HG03159 (cell line): ENCODE data around the gene ZDHHC11.
"Not testable (repeated sequence)": the region's sequence is repeated elsewhere in the genome, so short reads cannot be mapped to it uniquely, and the experiment has no call there.

Experiments used
- ATAC-seq: cut with Tn5 transposase; IDR thresholded peaks from one replicate; pipeline ENCODE4 v1.9.1; 2021; ENCODE audit warnings: mild to moderate bottlenecking, moderate library complexity; ENCODE audit not compliant: unreplicated experiment

ZDHHC11 gene

GRCh38 chr5:880816-881550, 30.2 kb upstream of the ZDHHC11 start:
- no peak for ATAC-seq

DNA sequence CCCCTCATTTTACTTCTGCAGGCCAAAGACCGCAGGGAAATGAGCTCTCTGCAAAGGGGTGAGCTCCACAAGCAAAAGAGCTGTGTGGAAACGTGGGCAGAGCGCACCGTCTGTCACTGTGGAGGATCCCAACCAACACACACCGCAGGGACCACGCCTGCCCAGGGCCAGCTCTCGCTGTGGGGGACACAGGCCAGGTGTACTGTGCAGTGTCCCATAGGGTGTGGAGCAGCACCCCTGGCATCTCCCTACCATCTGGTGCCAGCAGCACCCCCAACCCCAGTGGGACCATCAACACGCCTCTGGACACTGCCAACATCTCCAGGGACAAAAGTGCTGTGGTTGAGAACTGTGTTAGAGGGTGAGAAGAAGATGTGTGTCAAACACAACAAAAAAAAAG, 27.9 kb upstream of the ZDHHC11 start:
- ATAC-seq = not testable (repeated sequence)

- ATAC-seq = no peak
Measured at GRCh38 chr5:878125-878524, 27.3 kb upstream of the ZDHHC11 start.

- no peak for ATAC-seq
Measured at GRCh38 chr5:876398-877365, 25.9 kb upstream of the ZDHHC11 start.

DNA sequence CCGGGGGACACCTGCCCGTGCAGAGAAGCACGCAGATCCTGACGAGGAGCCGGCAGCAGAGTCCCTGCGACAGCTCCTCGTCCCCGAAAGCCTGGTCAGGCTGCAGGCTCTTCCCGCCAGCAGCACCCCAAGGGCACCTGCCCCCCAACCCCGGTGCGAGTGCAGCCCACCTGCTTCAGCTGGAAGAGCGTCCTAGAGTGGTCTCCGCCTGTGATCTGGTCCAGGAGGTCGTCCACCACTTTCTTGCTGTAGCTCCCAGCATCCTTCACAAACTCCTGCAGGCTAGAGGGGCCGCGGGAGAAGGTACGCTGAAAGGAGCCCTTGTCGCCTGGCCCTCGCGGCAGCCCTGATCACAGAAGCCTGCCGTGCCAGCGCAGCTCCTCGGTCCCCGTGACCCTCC, 25.1 kb upstream of the ZDHHC11 start:
- ATAC-seq = no peak

- ATAC-seq = no peak
Measured at GRCh38 chr5:873328-873727, 22.5 kb upstream of the ZDHHC11 start.

DNA sequence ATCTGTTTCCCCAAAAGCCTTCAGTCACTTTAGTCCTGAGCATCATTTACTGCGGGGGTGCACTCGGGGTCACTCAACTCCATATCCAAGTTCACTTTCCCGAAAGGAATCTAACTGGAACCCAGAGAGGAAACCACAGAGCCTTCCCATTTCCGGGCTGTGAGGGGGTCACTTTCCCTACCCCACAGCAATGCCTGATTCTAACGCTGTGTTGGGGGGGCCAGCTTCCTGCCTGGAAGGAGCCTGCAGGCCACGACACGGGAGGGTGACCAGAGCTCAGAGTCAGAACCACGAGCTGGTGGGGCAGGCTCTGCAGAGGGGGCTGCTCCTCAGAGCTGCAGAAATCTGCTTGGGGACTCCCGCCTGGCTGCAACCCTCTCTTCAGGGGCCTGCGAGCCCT, 21.5 kb upstream of the ZDHHC11 start:
- ATAC-seq = no peak

- ATAC-seq = no peak
Measured at GRCh38 chr5:871596-872298, 21.0 kb upstream of the ZDHHC11 start.

DNA sequence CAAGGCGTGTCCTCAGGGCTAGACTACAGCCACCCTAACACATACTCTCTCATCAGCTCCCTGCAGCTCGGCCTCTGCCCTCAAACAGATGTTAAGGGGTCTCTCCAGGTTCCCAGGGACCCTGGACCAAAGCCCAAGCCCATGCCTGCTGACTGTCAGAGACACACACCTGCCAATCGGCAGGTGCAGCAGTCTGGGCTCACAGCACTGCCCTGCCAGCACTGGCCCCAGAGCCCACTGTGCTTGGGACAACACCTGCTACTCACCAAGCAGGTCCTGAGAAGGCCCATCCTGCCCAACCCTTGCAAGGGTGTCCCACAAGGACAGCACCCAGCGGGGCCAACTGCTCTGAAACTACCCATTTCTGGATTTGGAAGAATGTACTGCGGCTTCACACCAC, 20.2 kb upstream of the ZDHHC11 start:
- ATAC-seq = no peak

DNA sequence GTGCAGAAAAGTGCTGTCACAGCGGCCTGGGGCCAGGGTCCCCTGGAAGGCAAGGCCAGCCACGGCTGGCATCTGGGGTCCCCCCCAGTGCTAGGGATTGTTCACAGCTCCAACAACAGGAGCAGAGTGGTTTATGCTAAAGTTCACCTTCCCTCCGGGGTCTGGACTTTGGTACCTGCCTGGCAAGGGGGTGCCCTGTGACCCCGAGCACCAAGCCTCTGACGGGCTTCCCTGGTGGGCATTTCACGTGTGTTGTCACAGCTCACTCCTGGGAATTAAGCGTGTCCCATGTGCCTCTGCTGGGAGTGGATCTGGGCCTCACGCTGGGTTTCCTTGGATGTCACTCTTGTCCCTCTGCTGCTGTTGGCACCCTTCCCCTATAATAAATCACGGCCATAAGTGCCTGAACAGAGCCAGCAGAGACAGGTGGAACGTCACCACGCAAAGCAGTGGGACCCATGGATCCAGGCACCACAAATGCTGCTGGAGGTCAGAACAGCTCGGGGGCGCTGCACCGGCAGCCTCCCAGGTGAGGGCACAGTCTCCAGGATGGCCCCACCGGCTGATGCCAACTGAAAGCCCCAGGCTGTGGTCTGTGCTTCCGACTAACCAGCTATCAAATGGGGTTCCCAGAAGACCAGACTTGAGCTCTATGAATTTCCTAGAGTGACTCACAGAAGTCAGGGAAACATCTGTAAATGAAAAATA, 17.8 kb upstream of the ZDHHC11 start:
- ATAC-seq = no peak

GRCh38 chr5:867300-867870, 16.6 kb upstream of the ZDHHC11 start:
- ATAC-seq = no peak

- no peak for ATAC-seq
Measured at GRCh38 chr5:865771-866170, 15.0 kb upstream of the ZDHHC11 start.

- ATAC-seq = no peak
Measured at GRCh38 chr5:865168-865521, 14.4 kb upstream of the ZDHHC11 start.

DNA sequence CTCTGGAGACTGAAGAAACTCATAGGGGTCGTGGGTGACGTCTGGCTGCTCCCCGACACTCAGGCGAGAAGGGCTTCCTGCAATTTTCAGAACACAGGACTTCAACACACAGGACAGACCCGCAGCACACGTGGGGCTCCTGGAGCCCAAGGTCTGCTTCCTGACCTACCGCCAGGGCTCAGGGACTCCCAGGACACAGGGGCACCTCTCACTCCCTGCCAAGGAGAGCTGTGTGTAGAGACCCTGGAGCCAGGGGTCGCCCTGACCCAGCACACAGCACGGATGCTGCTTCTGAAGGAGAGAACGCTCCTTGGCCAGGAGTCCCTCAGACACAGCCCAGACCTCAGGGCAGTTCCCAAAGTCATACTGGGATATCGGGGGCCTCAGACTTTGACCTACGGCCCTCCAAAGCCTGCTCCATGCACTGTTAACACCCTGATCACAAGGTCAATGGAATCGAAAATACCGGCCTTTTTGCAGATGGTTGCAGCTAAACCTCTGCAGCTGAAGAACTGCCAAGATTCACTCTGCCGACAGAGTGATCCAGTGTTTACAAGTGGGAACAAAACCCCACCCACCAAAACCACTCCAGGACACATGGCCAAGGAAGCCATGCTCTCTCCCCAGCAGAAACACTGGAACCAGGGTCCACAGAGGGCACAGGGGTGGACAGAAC, 13.8 kb upstream of the ZDHHC11 start:
- ATAC-seq = no peak

DNA sequence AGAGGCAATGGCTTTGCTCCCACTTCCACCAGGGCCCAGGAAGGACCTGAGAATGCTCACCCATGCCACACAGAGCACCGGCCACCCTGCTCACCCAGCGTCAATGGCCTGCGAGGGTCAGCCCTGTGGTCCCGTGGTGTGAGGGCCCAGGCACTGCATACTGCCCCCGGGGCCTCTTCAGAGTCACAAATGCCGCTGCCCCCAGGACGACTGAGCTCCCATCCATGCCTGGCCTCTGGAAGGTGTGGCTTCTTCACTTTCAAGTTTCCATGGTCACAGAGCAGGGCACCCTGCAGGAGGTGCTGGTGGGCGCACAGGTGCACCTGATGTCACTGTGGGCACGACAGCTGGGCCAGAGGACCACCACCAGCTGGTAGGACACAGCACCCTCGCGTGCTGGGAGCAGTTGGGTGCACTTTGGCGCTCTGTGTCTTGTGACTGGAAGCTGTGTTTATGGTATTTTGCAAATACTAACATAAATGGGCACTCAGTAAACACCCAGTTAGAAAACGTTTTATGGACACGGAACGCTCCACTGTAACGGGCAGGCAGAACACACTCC, 12.5 kb upstream of the ZDHHC11 start:
- no peak for ATAC-seq

DNA sequence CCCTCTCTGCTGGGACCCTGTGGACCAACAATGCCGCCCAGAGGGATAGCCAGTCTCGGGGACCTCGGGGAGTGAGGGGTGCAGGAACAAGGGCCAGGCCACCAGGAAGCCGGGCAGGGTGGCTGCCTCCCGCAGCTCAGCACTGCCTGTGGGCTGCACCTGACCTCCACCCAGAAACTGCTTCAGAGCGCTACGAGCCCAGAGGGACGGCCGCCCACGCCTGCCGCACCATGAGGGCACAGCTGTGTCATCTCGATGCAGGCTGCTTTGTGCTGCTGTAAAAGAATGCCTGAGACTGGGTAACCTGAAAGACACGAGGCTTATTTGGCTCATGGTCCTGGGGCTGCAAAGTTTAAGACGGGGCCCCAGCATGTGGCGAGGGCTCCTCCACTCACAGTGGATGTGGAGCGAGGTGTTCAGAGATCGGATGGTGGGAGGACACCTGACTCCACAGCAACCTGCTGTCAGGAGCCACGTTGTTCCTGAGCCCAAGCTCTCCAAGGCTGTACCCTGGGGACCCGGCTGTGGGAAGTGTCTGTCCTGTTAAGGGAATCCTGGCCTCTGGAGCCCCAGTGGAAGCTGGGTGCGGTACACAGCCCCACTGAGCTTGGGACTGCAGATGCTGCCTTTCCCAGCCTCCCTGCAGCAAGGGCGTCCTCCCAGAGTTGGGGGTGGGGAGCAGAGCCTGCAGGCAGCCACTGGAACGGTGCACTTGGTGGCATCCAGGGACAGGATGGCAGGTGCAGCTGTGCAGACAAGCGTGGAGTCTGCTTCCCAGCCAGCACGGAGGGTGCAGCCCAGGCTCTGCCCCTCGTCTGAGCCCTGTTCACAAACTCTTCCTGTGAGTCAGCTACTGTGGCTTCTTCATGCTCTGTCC, 11.8 kb upstream of the ZDHHC11 start:
- ATAC-seq = no peak

DNA sequence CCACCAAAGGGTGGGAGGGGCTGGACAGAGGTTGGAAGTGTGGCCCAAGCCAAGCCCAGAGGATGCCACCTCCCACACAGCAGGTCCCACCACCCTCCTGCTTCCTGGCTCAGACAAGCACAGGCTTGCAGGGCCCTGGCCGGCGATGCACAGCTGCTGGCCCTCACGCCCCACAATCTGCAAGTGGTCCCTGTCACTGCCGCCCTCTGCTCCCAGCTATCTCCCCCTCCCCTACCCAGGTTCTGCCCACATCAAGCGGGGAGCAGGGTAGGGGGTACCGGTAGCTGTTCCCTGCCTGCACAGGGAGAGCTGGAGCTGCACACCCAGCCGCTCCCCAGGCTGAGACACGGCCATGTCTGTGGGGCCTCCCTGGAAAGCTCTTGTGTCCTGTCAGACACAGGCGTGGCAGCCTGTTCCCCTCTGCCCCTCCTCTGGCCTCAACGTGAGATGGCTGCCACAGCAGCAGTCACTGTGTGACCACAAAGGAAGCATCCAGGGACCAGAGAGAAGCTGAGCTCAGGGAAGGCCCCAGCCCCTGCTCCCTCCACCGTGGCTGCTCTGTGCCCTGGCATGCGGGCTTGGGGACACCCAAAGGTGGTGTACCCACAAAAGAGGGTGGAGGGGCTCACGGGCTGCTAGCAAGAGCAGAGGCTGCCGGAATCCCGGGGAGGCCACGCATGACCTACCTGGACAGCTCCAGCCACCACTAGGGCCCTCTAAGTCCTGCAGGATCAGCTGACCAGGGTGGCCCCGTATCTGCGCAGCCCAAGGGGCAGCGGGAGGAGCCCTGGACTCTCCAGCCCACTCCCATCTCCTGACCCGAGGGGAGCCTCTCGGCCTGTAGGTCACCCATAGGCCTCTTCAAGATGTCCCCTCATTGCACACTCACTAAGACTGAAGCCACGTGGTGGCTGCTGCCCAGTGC, 10.9 kb upstream of the ZDHHC11 start:
- no peak for ATAC-seq
